CD4-positive, alpha-beta T cell treated with Interleukin-10 for 1 hour (primary cell): Measurements from ENCODE around the gene PAX7.

Source experiments
- DNase-seq: peaks from one replicate; pipeline ENCODE4 v3.0.0-alpha.2; 2020

Gene PAX7

GRCh38 chr1:18768086-18768485, 137.4 kb downstream of the PAX7 start:
- no peak for DNase-seq

- no peak for DNase-seq
These were observed 138.5 kb downstream of the PAX7 start for GRCh38 chr1:18769140-18769539.

GRCh38 chr1:18770799-18771198, 140.2 kb downstream of the PAX7 start:
- DNase-seq = no peak

- DNase-seq = no peak
These were observed 143.1 kb downstream of the PAX7 start for GRCh38 chr1:18773753-18774152.

- no peak for DNase-seq
These were observed 144.7 kb downstream of the PAX7 start for GRCh38 chr1:18775341-18775740.

GRCh38 chr1:18776777-18777176, 146.1 kb downstream of the PAX7 start:
- no peak for DNase-seq

- DNase-seq = no peak
These were observed 147.8 kb downstream of the PAX7 start for GRCh38 chr1:18778437-18778836.

GRCh38 chr1:18781031-18781430, 150.4 kb downstream of the PAX7 start:
- DNase-seq = no peak

- DNase-seq = no peak
These were observed 153.2 kb downstream of the PAX7 start for GRCh38 chr1:18783705-18784481.

- no peak for DNase-seq
These were observed 153.8 kb downstream of the PAX7 start for GRCh38 chr1:18784482-18784831.

- DNase-seq = no peak
These were observed 155.5 kb downstream of the PAX7 start for GRCh38 chr1:18786149-18786548.

GRCh38 chr1:18787825-18788385, 157.3 kb downstream of the PAX7 start:
- DNase-seq = no peak

- DNase-seq = no peak
These were observed 158.6 kb downstream of the PAX7 start for GRCh38 chr1:18789246-18789645.

GRCh38 chr1:18792747-18793146, 162.1 kb downstream of the PAX7 start:
- no peak for DNase-seq

- no peak for DNase-seq
These were observed 162.5 kb downstream of the PAX7 start for GRCh38 chr1:18793164-18793563.

GRCh38 chr1:18794051-18794450, 163.4 kb downstream of the PAX7 start:
- DNase-seq = no peak

GRCh38 chr1:18794561-18794960, 163.9 kb downstream of the PAX7 start:
- DNase-seq = no peak

- DNase-seq = no peak
These were observed 164.5 kb downstream of the PAX7 start for GRCh38 chr1:18795002-18795689.

- DNase-seq = no peak
These were observed 166.3 kb downstream of the PAX7 start for GRCh38 chr1:18796950-18797349.
